ENCODE results near the gene CANT1.

Gene CANT1

GRCh38 chr17:78993981-78994671 lies 15.4 kb downstream of the CANT1 start:
- DNase-seq, result no peak

GRCh38 chr17:78993241-78993956 lies 16.2 kb downstream of the CANT1 start:
- peak; percentile 34 to 45 for DNase-seq

DNA sequence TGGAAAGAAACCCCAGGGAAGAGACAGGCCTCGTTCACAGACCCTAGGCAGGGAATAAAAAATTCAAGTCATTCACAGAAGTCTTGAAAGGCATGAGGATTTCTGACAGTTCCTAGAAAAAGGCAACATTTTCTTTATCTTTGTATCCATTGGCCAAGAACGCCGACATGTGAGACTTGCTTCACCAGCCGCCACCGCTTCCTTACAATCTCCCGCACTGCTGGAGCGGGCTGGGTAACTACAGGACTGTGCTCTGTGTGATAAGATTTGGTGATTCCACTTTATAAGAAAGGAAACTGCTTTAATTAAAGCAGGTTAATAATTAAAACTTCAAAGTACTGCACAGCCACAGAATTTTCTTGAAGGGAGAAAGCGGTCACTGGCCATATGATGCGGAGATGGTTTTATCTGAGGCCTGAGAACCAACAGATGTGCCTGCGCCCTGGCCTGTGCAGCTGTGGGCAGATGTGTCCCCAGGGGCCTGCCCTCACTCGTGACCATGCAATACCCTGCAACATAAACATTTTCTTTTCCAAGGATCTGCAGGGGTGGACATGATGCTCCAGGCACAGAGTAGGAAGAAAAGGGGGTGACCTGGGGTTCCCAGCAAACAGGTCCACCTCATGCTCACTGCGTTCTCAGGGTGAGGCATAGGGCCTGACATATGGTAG lies 16.9 kb downstream of the CANT1 start:
- DNase-seq, result no peak

DNA sequence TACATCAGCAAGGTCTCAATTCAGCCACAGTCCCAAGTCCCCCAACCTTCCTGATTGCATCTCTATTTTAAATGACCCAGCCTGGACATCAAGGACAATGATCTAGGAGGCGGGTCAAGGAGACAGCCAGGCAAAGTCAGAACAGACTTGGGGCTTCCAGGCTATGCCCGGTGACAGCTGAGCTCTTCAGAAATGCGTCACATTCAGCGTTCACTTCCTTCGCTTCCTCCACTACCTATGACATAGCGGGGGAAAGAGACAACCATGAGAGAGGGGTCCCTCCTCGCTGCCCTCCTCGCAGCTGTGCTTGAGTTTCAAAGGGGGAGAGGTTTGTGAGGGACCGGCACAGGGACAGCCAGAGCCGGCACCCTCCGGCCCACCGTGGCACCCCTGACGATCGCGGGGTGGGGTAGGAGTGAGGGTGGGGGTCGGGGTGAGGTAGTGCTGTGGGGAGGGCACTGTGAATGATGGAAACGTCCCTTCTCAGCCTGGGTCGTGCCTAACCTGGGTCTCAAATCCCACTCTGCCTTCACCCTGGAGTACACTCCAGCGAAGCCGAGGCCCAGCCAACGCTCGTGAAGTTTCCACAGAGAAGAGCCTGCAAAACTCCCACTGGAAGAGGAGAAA lies 17.5 kb downstream of the CANT1 start:
- no peak for DNase-seq

DNA sequence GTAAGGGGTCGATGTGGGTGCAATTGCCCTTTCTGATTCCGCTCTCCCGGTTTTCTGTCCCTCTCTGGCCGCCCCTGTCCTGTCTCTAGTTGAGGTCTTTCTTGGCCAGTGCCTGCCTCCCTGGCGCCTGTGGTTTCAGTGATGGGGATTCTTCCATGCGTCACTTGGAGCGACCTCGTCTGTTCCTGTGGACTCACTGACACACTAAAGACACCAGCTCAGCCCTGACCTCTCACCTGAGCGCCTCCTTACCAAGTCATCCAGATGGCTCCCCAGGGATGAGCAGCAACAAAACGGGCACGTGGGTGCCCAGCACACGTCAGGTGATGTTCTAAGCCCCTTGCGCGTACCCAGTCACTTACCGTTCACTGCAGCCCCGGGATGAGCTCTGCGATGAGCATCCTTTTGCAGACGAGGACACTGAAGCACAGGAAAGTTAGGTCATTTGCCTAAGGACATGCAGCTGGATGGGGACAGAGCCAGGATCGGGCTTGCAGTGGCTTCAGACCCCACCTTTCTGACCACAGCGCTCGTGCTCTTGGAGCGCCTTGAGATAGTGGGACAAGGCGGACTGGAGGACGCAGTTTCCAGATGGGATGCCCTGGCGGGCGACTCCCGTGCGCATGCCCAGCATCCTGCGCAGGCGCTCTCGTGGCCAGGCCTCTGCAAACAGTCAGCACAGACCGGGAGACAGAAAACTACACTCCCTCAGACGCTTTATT lies 18.4 kb downstream of the CANT1 start:
- DNase-seq, result no peak

- no peak for DNase-seq
These were observed 19.1 kb downstream of the CANT1 start for GRCh38 chr17:78990349-78991016.

DNA sequence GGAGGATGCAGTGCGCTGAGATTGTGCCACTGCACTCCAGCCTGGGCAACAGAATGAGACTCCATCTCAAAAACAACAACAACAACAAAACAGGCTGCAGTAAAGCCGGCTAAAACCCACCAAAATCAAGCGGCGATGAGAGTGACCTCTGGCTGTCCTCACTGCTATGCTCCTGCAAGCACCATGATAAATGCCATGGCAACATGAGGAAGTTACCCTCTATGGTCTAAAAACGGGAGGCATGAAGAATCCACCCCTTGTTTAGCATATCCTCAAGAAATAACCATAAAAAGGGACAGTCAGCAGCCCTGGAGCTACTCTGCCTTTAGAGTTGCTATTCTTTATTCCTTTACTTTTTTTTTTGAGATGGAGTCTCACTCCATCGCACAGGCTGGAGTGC lies 21.4 kb downstream of the CANT1 start:
- no peak for DNase-seq

GRCh38 chr17:78986649-78987328 lies 22.8 kb downstream of the CANT1 start:
- DNase-seq, result no peak

GRCh38 chr17:78986048-78986648 lies 23.4 kb downstream of the CANT1 start:
- DNase-seq, result no peak

DNA sequence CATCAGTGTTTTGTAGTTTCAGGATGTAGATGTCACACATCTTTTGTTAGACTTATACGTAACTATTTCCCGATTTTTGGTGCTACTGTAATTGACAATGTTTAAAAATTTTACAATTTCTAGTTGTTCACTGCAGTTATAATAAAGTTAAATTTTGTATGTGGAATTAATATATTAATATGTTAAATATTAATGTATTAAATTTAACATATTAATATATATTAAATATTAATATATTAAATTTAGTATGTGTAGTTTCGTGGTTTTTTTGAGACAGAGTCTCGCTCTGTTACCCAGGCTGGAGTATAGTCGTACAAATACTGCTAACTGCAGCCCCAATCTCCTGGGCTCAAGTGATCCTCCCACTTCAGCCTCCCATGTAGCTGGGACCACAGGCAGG lies 24.2 kb downstream of the CANT1 start:
- DNase-seq, result no peak

- DNase-seq, result no peak
These were observed 28.3 kb downstream of the CANT1 start for GRCh38 chr17:78981010-78981888.

GRCh38 chr17:78980624-78980972 lies 29.0 kb downstream of the CANT1 start:
- DNase-seq, result no peak

- DNase-seq, result peak; percentile 12 to 15
These were observed 29.6 kb downstream of the CANT1 start, which contains the start of gene LGALS3BP for GRCh38 chr17:78979780-78980623. Gene LGALS3BP, minus strand, starts transcription at chr17:78979923. Its CDS starts 2,732 bp downstream, at chr17:78977191.

- no peak for DNase-seq
These were observed 31.3 kb downstream of the CANT1 start for GRCh38 chr17:78977997-78978973.

GRCh38 chr17:78977681-78977943 lies 32.0 kb downstream of the CANT1 start:
- DNase-seq, result no peak

- no peak for DNase-seq
These were observed 32.5 kb downstream of the CANT1 start for GRCh38 chr17:78976907-78977680.

All from activated CD4-positive, alpha-beta T cell treated with anti-CD3 and anti-CD28 coated beads, Interleukin-2, amount 50 U/mL, for 4 hours (primary cell).